Activated CD8-positive, alpha-beta T cell treated with anti-CD3 and anti-CD28 coated beads for 36 hours (primary cell): ENCODE data around the gene PTPN11. TPM values are rescaled to one million over a fixed set of nuclear protein-coding genes. Genes with fewer than 3 reads are reported as not detected.

Experiments
- ATAC-seq: fragments of 200-7000 bp; cut with Tn5 transposase; one replicate; pipeline ENCODE4 v1.10.0; 2021; ENCODE audit warnings: mild to moderate bottlenecking, moderate library complexity
- CTCF ChIA-PET: fragments of 350-600 bp; sonication (Branson Sonifier 250); formaldehyde crosslinking; loops from one replicate; lab custom pipeline; 2021; ENCODE audit warnings: antibody characterized with exemption; lab: Charles Lee
- POLR2A ChIA-PET: fragments of 350-600 bp; sonication (Branson Sonifier 250); formaldehyde crosslinking; loops from one replicate; lab custom pipeline; 2021; ENCODE audit warnings: antibody characterized with exemption; lab: Charles Lee
- DNase-seq: peaks from one replicate; pipeline ENCODE4 v3.0.0-alpha.2; 2020
- H3K27ac Mint-ChIP-seq: one replicate; pipeline ENCODE4 v1.8.0; 2021; ENCODE audit warnings: mild to moderate bottlenecking, mixed read lengths
- H3K27me3 Mint-ChIP-seq: one replicate; pipeline ENCODE4 v1.8.0; 2021; ENCODE audit warnings: mixed read lengths
- H3K36me3 Mint-ChIP-seq: one replicate; pipeline ENCODE4 v1.8.0; 2021; ENCODE audit warnings: low read depth, mixed read lengths
- H3K4me1 Mint-ChIP-seq: one replicate; pipeline ENCODE4 v1.8.0; 2021; ENCODE audit warnings: low read depth, mixed read lengths
- H3K4me3 Mint-ChIP-seq: one replicate; pipeline ENCODE4 v1.8.0; 2021; ENCODE audit warnings: mild to moderate bottlenecking, moderate library complexity, mixed read lengths
- H3K9me3 Mint-ChIP-seq: one replicate; pipeline ENCODE4 v1.8.0; 2021; ENCODE audit warnings: mixed read lengths
- intact Hi-C: fragments of 100-400 bp; cut with micrococcal nuclease; formaldehyde crosslinking; loops from one replicate; pipeline ENCODE4 v1.10.0; 2022
- total RNA-seq, 2 experiments: library from RNA; stranded (reverse); gene quantifications; one replicate each; pipeline ENCODE4 v1.2.3, GENCODE V29; 2021
- TF ChIP-seq, protein P1 (sequence below): fragments of 200-600 bp; IDR thresholded peaks from one replicate; pipeline ENCODE4 v1.8.0; 2022; ENCODE audit warnings: antibody characterized with exemption, mild to moderate bottlenecking

The PTPN11 gene
- total RNA-seq, 2 experiments from 2014 or later = 131 to 142 TPM

DNA sequence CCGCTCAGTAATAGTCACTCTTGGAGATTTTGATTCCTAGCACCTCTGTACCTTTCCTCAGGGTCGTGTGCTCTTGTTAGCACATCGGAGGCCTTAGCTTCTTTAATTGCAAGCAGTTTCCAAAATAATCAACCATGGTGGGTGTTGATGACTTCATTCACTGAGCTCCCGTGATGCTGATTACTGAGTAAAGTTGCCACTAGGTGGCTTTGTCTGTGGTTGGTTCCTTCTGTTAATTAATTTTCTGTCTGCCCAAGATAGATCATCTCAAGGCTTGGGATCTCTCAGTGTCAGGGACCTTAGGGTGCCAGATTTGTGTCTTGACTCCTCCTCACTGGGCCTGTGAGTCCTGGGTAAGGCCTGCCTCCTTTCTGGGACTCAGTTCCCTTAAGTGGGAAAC lies 54.3 kb downstream of the PTPN11 start:
- intact Hi-C loops = no loop called here
- Mint-ChIP-seq H3K27me3 (no peaks in the 10 kb centered on the region), H3K9me3 (no peaks in the 10 kb centered on the region), H3K36me3 (peaks cover 47% of the 10 kb centered on the region), H3K4me3 (no peak overlapping the region), H3K4me1 (peaks cover 5% of the 10 kb centered on the region), H3K27ac (no peak overlapping the region)
- TF ChIP-seq, protein P1, sequence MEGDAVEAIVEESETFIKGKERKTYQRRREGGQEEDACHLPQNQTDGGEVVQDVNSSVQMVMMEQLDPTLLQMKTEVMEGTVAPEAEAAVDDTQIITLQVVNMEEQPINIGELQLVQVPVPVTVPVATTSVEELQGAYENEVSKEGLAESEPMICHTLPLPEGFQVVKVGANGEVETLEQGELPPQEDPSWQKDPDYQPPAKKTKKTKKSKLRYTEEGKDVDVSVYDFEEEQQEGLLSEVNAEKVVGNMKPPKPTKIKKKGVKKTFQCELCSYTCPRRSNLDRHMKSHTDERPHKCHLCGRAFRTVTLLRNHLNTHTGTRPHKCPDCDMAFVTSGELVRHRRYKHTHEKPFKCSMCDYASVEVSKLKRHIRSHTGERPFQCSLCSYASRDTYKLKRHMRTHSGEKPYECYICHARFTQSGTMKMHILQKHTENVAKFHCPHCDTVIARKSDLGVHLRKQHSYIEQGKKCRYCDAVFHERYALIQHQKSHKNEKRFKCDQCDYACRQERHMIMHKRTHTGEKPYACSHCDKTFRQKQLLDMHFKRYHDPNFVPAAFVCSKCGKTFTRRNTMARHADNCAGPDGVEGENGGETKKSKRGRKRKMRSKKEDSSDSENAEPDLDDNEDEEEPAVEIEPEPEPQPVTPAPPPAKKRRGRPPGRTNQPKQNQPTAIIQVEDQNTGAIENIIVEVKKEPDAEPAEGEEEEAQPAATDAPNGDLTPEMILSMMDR = no peak
- DNase-seq (peak; percentile 7), ATAC-seq (peak; percentile 37)
- CTCF ChIA-PET = interaction anchor here (0.8 to 1.2 kb wide), 2 partner anchors 10 to 14 kb away, joined by 3 to 4 read pairs; no protein-coding TSS in a partner anchor
- POLR2A ChIA-PET = no interaction called here

DNA sequence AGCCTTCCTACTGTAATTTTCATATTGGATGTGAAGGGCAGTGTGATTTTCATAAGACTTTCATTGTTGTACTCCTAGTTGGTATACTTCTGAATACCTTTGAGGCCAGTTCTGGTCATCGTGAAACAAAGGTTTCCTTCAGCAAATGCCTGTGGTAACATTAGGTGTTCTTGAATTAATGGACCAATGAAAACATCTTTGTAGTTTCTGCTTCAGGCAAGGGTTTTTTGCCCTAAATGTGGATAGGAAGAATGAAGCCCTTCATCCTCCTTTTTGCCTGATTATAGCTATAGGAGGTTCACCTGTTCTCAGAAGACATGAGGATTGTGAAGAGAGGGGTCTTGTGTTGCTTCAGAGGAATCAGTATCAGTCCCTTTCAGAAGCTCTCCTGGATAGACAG lies 60.7 kb downstream of the PTPN11 start:
- POLR2A ChIA-PET = no interaction called here
- TF ChIP-seq, protein P1 = no peak
- CTCF ChIA-PET = interaction anchor here (1.7 kb wide), 1 partner anchor 28 kb away, joined by 4 read pairs; no protein-coding TSS in a partner anchor
- no peak overlapping the region for H3K27ac Mint-ChIP-seq
- ATAC-seq = no peak
- H3K36me3 Mint-ChIP-seq = peaks cover 77% of the 10 kb centered on the region
- no peak overlapping the region for H3K4me3 Mint-ChIP-seq
- intact Hi-C loops = no loop called here
- DNase-seq = no peak
- no peaks in the 10 kb centered on the region for H3K27me3 Mint-ChIP-seq
- no peaks in the 10 kb centered on the region for H3K4me1 Mint-ChIP-seq
- no peaks in the 10 kb centered on the region for H3K9me3 Mint-ChIP-seq

DNA sequence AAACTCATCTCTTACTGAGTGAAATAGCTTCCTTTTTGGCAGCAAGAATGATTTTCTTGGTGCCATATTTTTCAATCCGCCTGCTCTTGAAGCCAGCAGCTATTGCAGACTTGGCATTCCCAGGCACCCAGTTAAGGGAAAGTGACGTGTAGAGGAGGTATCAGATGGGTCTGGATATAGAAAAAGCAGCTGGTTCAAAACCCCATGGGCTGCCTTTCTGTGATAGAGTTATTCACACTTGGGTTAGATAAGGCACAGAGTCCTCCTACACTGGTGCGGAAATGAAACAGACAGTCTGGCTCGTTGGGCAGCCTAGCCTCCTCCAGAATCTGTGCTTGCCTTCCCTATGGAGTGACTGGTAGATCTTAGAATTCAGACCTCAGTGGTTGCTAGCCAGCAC lies 62.2 kb downstream of the PTPN11 start:
- ChIA-PET POLR2A (no interaction called here), CTCF (no interaction called here)
- intact Hi-C loops = no loop called here
- no peaks in the 10 kb centered on the region for H3K9me3 Mint-ChIP-seq
- H3K27ac Mint-ChIP-seq = no peak overlapping the region
- no peaks in the 10 kb centered on the region for H3K27me3 Mint-ChIP-seq
- DNase-seq = no peak
- TF ChIP-seq, protein P1 = no peak
- H3K36me3 Mint-ChIP-seq = peaks cover 70% of the 10 kb centered on the region
- ATAC-seq = no peak
- H3K4me1 Mint-ChIP-seq = no peaks in the 10 kb centered on the region
- H3K4me3 Mint-ChIP-seq = no peak overlapping the region

DNA sequence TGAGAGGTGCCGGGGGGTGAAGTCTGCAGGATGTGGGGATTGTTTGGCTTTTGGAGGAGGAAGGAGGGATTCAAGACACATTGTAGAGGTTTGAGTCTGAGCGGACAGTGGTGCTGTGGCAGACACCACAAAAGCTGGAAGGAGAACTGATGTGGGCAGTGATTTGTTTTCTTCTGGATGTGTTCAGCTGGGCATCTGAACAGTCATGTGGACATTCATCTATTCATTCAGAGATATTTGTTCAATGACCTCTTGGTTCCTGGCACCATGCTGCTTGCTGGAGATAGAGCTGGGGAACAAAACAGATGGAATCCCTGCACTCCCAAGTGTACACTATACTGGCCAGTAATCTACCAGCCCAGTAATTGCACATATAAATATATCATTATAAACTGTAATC lies 64.0 kb downstream of the PTPN11 start:
- ChIA-PET CTCF (no interaction called here), POLR2A (no interaction called here)
- peaks cover 68% of the 10 kb centered on the region for H3K36me3 Mint-ChIP-seq
- no peaks in the 10 kb centered on the region for H3K27me3 Mint-ChIP-seq
- H3K4me3 Mint-ChIP-seq = no peak overlapping the region
- no peaks in the 10 kb centered on the region for H3K4me1 Mint-ChIP-seq
- DNase-seq (no peak), ATAC-seq (no peak)
- intact Hi-C loops = no loop called here
- no peaks in the 10 kb centered on the region for H3K9me3 Mint-ChIP-seq
- no peak overlapping the region for H3K27ac Mint-ChIP-seq
- TF ChIP-seq, protein P1 = no peak

DNA sequence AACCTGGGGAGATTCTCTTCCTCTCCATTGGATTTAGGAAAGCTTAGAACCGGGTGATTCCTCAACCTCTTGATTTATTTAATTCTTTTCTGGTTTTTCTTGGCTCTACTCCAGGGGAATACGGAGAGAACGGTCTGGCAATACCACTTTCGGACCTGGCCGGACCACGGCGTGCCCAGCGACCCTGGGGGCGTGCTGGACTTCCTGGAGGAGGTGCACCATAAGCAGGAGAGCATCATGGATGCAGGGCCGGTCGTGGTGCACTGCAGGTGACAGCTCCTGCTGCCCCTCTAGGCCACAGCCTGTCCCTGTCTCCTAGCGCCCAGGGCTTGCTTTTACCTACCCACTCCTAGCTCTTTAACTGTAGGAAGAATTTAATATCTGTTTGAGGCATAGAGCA lies 67.6 kb downstream of the PTPN11 start:
- Mint-ChIP-seq H3K4me1 (no peaks in the 10 kb centered on the region), H3K9me3 (no peaks in the 10 kb centered on the region), H3K27ac (no peak overlapping the region), H3K27me3 (no peaks in the 10 kb centered on the region), H3K4me3 (no peak overlapping the region), H3K36me3 (peaks cover 57% of the 10 kb centered on the region)
- intact Hi-C loops = no loop called here
- CTCF ChIA-PET = interaction anchor here (1.5 kb wide), 1 partner anchor 20 kb away, joined by 3 read pairs; no protein-coding TSS in a partner anchor
- ATAC-seq (no peak), DNase-seq (no peak)
- POLR2A ChIA-PET = no interaction called here
- TF ChIP-seq, protein P1 = no peak
